A673 (cell line): Measurements from ENCODE around the gene ADAM10. TPM values are rescaled to one million over a fixed set of nuclear protein-coding genes. Genes with fewer than 3 reads are reported as not detected.

Source experiments
- BruUV-seq: library from RNA; stranded (reverse); fragments of 400-500 nt; replicated peaks from 2 replicates; lab custom pipeline; 2021; lab: Mats Ljungman, UMichigan
- CTCF ChIA-PET: fragments of 300-600 bp; sonication (Branson Sonifier 250); formaldehyde crosslinking; loops from one replicate; lab custom pipeline; 2022; ENCODE audit warnings: antibody characterized with exemption; lab: Charles Lee
- POLR2A ChIA-PET: fragments of 300-600 bp; sonication (Branson Sonifier 250); formaldehyde crosslinking; loops from one replicate; lab custom pipeline; 2022; ENCODE audit warnings: antibody characterized with exemption; ENCODE audit not compliant: low non-redundant PET; lab: Charles Lee
- DNase-seq: peaks from one replicate; pipeline ENCODE4 v3.0.0-alpha.2; 2015; ENCODE audit warnings: low spot score
- H3K27ac ChIP-seq: fragments of 200-600 bp; sonication (generic); 2 replicates; pipeline ENCODE4 v1.5.1; 2016; ENCODE audit warnings: mixed run types, low read depth, mild to moderate bottlenecking, mixed read lengths, antibody characterized with exemption, low read length; ENCODE audit not compliant: poor library complexity, severe bottlenecking
- H3K27me3 ChIP-seq: fragments of 200-600 bp; sonication (generic); replicated peaks from 2 replicates; pipeline ENCODE4 v1.6.1; 2017; ENCODE audit warnings: mixed run types, low read depth, mild to moderate bottlenecking, mixed read lengths, antibody characterized with exemption, low read length; ENCODE audit not compliant: insufficient read depth, poor library complexity
- H3K36me3 ChIP-seq: fragments of 200-600 bp; sonication (generic); 2 replicates; pipeline ENCODE4 v1.6.1; 2016; ENCODE audit warnings: mixed run types, mild to moderate bottlenecking, mixed read lengths, antibody characterized with exemption, low read length; ENCODE audit not compliant: insufficient read depth, poor library complexity, severe bottlenecking
- H3K4me1 ChIP-seq: fragments of 200-600 bp; sonication (generic); 2 replicates; pipeline ENCODE4 v1.6.1; 2017; ENCODE audit warnings: mixed run types, mild to moderate bottlenecking, mixed read lengths, antibody characterized with exemption, low read length; ENCODE audit not compliant: insufficient read depth, poor library complexity, severe bottlenecking
- H3K4me3 ChIP-seq: fragments of 200-600 bp; sonication (generic); 2 replicates; pipeline ENCODE4 v1.5.1; 2016; ENCODE audit warnings: low read depth, mixed run types, mild to moderate bottlenecking, mixed read lengths, low read length; ENCODE audit not compliant: poor library complexity, severe bottlenecking
- H3K9me3 ChIP-seq: fragments of 200-600 bp; sonication (generic); 2 replicates; pipeline ENCODE4 v1.6.1; 2016; ENCODE audit warnings: mixed run types, low read depth, mild to moderate bottlenecking, mixed read lengths, antibody characterized with exemption, low read length; ENCODE audit not compliant: poor library complexity, severe bottlenecking
- CTCF ChIP-seq: fragments of 300-800, 200-600 bp; sonication (generic); conservative IDR thresholded peaks from 2 replicates; pipeline ENCODE4 v1.5.1; 2017; ENCODE audit warnings: low read depth, mild to moderate bottlenecking, antibody characterized with exemption, low read length, moderate library complexity, mixed read lengths
- EZH2 ChIP-seq: fragments of 200-600 bp; sonication (generic); IDR thresholded peaks from 2 replicates; pipeline ENCODE4 v1.6.1; 2017; ENCODE audit warnings: borderline replicate concordance, low read depth, mild to moderate bottlenecking, mixed read lengths, antibody characterized with exemption, low read length; ENCODE audit not compliant: poor library complexity, severe bottlenecking
- intact Hi-C: fragments of 100-400 bp; cut with micrococcal nuclease; formaldehyde crosslinking; loops from one replicate; pipeline ENCODE4 v1.10.0; 2022; ENCODE audit not compliant: unreplicated experiment
- total RNA-seq: library from RNA; stranded (reverse); gene quantifications from 2 replicates; pipeline ENCODE4 v1.2.3, GENCODE V29; 2021

ADAM10 gene
- total RNA-seq, 1 experiment from 2014 or later: 130 TPM

- CTCF ChIA-PET: no interaction called here
- intact Hi-C loops: no loop called here
Measured at GRCh38 chr15:58766290-58766689, 16.8 kb upstream of the ADAM10 start.

GRCh38 chr15:58764468-58764867 lies 15.0 kb upstream of the ADAM10 start:
- Histone ChIP-seq H3K9me3 (peaks cover 10% of the 10 kb centered on the region), H3K36me3 (no peaks in the 10 kb centered on the region), H3K4me1 (no peaks in the 10 kb centered on the region), H3K27me3 (no peaks in the 10 kb centered on the region), H3K27ac (no peak overlapping the region), H3K4me3 (no peak overlapping the region)
- intact Hi-C loops: loop anchor here (5.0 kb wide), 1 partner anchor 537 kb away; no protein-coding TSS in a partner anchor
- CTCF ChIA-PET: no interaction called here
- POLR2A ChIA-PET: no interaction called here
- no peak for DNase-seq
- no TSS peak for BruUV-seq
- no peak for TF ChIP-seq EZH2
- no peak for TF ChIP-seq CTCF

More at GRCh38 chr15:58766290-58766689, 16.8 kb upstream of the ADAM10 start:
- DNase-seq: no peak
- Histone ChIP-seq H3K27ac (no peak overlapping the region), H3K9me3 (peaks cover 10% of the 10 kb centered on the region), H3K27me3 (no peaks in the 10 kb centered on the region), H3K36me3 (no peaks in the 10 kb centered on the region), H3K4me3 (no peak overlapping the region), H3K4me1 (no peaks in the 10 kb centered on the region)
- no TSS peak for BruUV-seq
- no peak for TF ChIP-seq EZH2
- no peak for TF ChIP-seq CTCF
- POLR2A ChIA-PET: interaction anchor here (0.6 kb wide), 1 partner anchor 1741 kb away, joined by 3 read pairs; no protein-coding TSS in a partner anchor

- TF ChIP-seq EZH2: no peak
- TF ChIP-seq CTCF: no peak
- H3K9me3 ChIP-seq: peaks cover 10% of the 10 kb centered on the region
- CTCF ChIA-PET: no interaction called here
- intact Hi-C loops: loop anchor here (5.0 kb wide), 1 partner anchor 535 kb away; no protein-coding TSS in a partner anchor
- POLR2A ChIA-PET: no interaction called here
- BruUV-seq: no TSS peak
- H3K27me3 ChIP-seq: no peaks in the 10 kb centered on the region
- H3K27ac ChIP-seq: no peak overlapping the region
- no peak overlapping the region for H3K4me3 ChIP-seq
- DNase-seq: no peak
- H3K4me1 ChIP-seq: no peaks in the 10 kb centered on the region
- no peaks in the 10 kb centered on the region for H3K36me3 ChIP-seq
Measured at GRCh38 chr15:58762731-58763130, 13.2 kb upstream of the ADAM10 start.
